ENCODE results near the gene ATP1A3.

The ATP1A3 gene

GRCh38 chr19:41956621-41957020, 37.4 kb downstream of the ATP1A3 start:
- TF ChIP-seq CTCF (IDR thresholded peaks at IDR 0.05; ENCODE audit: low read depth, low read length) = no peak
- DNase-seq (ENCODE audit: extremely low read depth, low read depth) = no peak

- no peak for TF ChIP-seq CTCF (IDR thresholded peaks at IDR 0.05; ENCODE audit: low read depth, low read length)
- no peak for DNase-seq (ENCODE audit: extremely low read depth, low read depth)
Measured at GRCh38 chr19:41955521-41955920, 38.5 kb downstream of the ATP1A3 start.

GRCh38 chr19:41951686-41952172, 42.3 kb downstream of the ATP1A3 start:
- peak; percentile 32 for DNase-seq (ENCODE audit: extremely low read depth, low read depth)
- no peak; the same call in none of the 2 replicates for TF ChIP-seq CTCF (IDR thresholded peaks at IDR 0.05; ENCODE audit: low read depth, low read length)

- no peak for DNase-seq (ENCODE audit: extremely low read depth, low read depth)
- no peak for TF ChIP-seq CTCF (IDR thresholded peaks at IDR 0.05; ENCODE audit: low read depth, low read length)
Measured at GRCh38 chr19:41947091-41947490, 46.9 kb downstream of the ATP1A3 start.

GRCh38 chr19:41945135-41945766, 48.8 kb downstream of the ATP1A3 start:
- no peak for DNase-seq (ENCODE audit: extremely low read depth, low read depth)
- TF ChIP-seq CTCF (IDR thresholded peaks at IDR 0.05; ENCODE audit: low read depth, low read length) = no peak

GRCh38 chr19:41944336-41944735, 49.7 kb downstream of the ATP1A3 start:
- no peak for DNase-seq (ENCODE audit: extremely low read depth, low read depth)
- no peak for TF ChIP-seq CTCF (IDR thresholded peaks at IDR 0.05; ENCODE audit: low read depth, low read length)

- TF ChIP-seq CTCF (IDR thresholded peaks at IDR 0.05; ENCODE audit: low read depth, low read length) = no peak
- no peak for DNase-seq (ENCODE audit: extremely low read depth, low read depth)
Measured at GRCh38 chr19:41941410-41942202, 52.4 kb downstream of the ATP1A3 start.

All from AG09319 (cell line).